GM12864 (cell line): ENCODE data around the gene WDR89.

Experiments used
- DNase-seq: peaks from one replicate; pipeline ENCODE4 v3.0.0-alpha.2; 2011; ENCODE audit warnings: low read depth
- H3K4me3 ChIP-seq: 2 replicates; pipeline ENCODE4 v1.5.1; 2011; ENCODE audit warnings: mild to moderate bottlenecking, low read depth, low read length, control low read depth
- CTCF ChIP-seq: IDR thresholded peaks from 2 replicates; pipeline ENCODE4 v1.5.1; 2011; ENCODE audit warnings: low read depth, mild to moderate bottlenecking, moderate library complexity, low read length, control low read depth, inconsistent platforms; ENCODE audit errors: missing control alignments

WDR89 gene

GRCh38 chr14:63677891-63678379 is 36.3 kb upstream of the WDR89 start:
- DNase-seq, result no peak

GRCh38 chr14:63676615-63677014 is 34.9 kb upstream of the WDR89 start:
- no peak for TF ChIP-seq CTCF
- no peak overlapping the region for H3K4me3 ChIP-seq
- DNase-seq, result no peak

More at GRCh38 chr14:63677891-63678379, 36.3 kb upstream of the WDR89 start:
- H3K4me3 ChIP-seq, result no peak overlapping the region
- no peak for TF ChIP-seq CTCF

- no peak for DNase-seq
- H3K4me3 ChIP-seq, result no peak overlapping the region
- TF ChIP-seq CTCF, result no peak
Measured at GRCh38 chr14:63673886-63674497, 32.3 kb upstream of the WDR89 start.

GRCh38 chr14:63673255-63673654 is 31.6 kb upstream of the WDR89 start:
- DNase-seq, result no peak
- no peak for TF ChIP-seq CTCF
- no peak overlapping the region for H3K4me3 ChIP-seq

GRCh38 chr14:63672417-63673180 is 30.9 kb upstream of the WDR89 start:
- no peak for DNase-seq
- no peak for TF ChIP-seq CTCF
- no peak overlapping the region for H3K4me3 ChIP-seq

GRCh38 chr14:63671987-63672386 is 30.3 kb upstream of the WDR89 start:
- TF ChIP-seq CTCF, result no peak
- H3K4me3 ChIP-seq, result no peak overlapping the region
- DNase-seq, result no peak
